Prostate gland (tissue), 2 donors: ENCODE measurements around the gene NTRK2.

ENCODE experiments used
- POLR2A ChIP-seq: fragments of 450-650 bp; IDR thresholded peaks from one replicate; pipeline ENCODE4 v1.6.1; 2016; ENCODE audit warnings: antibody characterized with exemption, mild to moderate bottlenecking
- TF ChIP-seq, protein P1 (sequence below), 4 experiments: fragments of 200-600 bp in 2 of 4; fragments of 450-650 bp in 2 of 4; sonication (generic) in 2 of 4; IDR thresholded peaks; 1 replicate in 3 of 4; 2 replicates in 1 of 4; pipeline ENCODE4 v1.5.1; 2016 to 2019; ENCODE audit warnings: antibody characterized with exemption in 4 of 4, mild to moderate bottlenecking in 2 of 4, moderate library complexity in 2 of 4

GRCh38 chr9:84996716-84997115, 327.2 kb downstream of the NTRK2 start:
- TF ChIP-seq POLR2A: no peak
- TF ChIP-seq, protein P1, sequence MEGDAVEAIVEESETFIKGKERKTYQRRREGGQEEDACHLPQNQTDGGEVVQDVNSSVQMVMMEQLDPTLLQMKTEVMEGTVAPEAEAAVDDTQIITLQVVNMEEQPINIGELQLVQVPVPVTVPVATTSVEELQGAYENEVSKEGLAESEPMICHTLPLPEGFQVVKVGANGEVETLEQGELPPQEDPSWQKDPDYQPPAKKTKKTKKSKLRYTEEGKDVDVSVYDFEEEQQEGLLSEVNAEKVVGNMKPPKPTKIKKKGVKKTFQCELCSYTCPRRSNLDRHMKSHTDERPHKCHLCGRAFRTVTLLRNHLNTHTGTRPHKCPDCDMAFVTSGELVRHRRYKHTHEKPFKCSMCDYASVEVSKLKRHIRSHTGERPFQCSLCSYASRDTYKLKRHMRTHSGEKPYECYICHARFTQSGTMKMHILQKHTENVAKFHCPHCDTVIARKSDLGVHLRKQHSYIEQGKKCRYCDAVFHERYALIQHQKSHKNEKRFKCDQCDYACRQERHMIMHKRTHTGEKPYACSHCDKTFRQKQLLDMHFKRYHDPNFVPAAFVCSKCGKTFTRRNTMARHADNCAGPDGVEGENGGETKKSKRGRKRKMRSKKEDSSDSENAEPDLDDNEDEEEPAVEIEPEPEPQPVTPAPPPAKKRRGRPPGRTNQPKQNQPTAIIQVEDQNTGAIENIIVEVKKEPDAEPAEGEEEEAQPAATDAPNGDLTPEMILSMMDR (IDR thresholded peaks at IDR 0.05): no peak
